Kidney epithelial cell (primary cell): ENCODE measurements around the gene ZBTB38. TPM values are rescaled to one million over a fixed set of nuclear protein-coding genes. Genes with fewer than 3 reads are reported as not detected.

ENCODE experiments used
- DNase-seq: peaks from one replicate; pipeline ENCODE4 v3.0.0-alpha.2; 2010; ENCODE audit warnings: low read depth
- H3K27me3 ChIP-seq: 2 replicates; pipeline ENCODE4 v1.6.0; 2011; ENCODE audit warnings: low read length; ENCODE audit not compliant: control insufficient read depth, insufficient read depth
- H3K36me3 ChIP-seq: 2 replicates; pipeline ENCODE4 v1.5.1; 2011; ENCODE audit warnings: low read length; ENCODE audit not compliant: control insufficient read depth, insufficient read depth
- H3K4me3 ChIP-seq: 2 replicates; pipeline ENCODE4 v1.5.1; 2011; ENCODE audit warnings: low read depth, mild to moderate bottlenecking, control low read depth, low read length
- CTCF ChIP-seq: IDR thresholded peaks from 2 replicates; pipeline ENCODE4 v1.5.1; 2011; ENCODE audit warnings: mild to moderate bottlenecking, moderate library complexity, low read length, control low read depth, inconsistent platforms; ENCODE audit not compliant: insufficient read depth, poor library complexity, severe bottlenecking
- total RNA-seq: library from RNA; depleted of rRNA; stranded (reverse); fragments of >200 nt; gene quantifications from 2 replicates; pipeline ENCODE4 v1.2.3, GENCODE V29; 2015

The ZBTB38 gene
- total RNA-seq, 1 donor from 2014 or later: 87.0 TPM

GRCh38 chr3:141331377-141332318 lies 36.7 kb upstream of the ZBTB38 start:
- Histone ChIP-seq H3K36me3 (no peaks in the 10 kb centered on the region), H3K4me3 (no peak overlapping the region), H3K27me3 (no peaks in the 10 kb centered on the region)
- peak; percentile 99 for DNase-seq
- TF ChIP-seq CTCF: no peak

GRCh38 chr3:141332416-141332815 lies 35.9 kb upstream of the ZBTB38 start:
- no peak for TF ChIP-seq CTCF

GRCh38 chr3:141333836-141334626 lies 34.3 kb upstream of the ZBTB38 start:
- Histone ChIP-seq H3K27me3 (no peaks in the 10 kb centered on the region), H3K4me3 (no peak overlapping the region), H3K36me3 (no peaks in the 10 kb centered on the region)
- no peak for DNase-seq
- no peak for TF ChIP-seq CTCF

More at GRCh38 chr3:141332416-141332815, 35.9 kb upstream of the ZBTB38 start:
- no peaks in the 10 kb centered on the region for H3K27me3 ChIP-seq
- H3K36me3 ChIP-seq: no peaks in the 10 kb centered on the region
- H3K4me3 ChIP-seq: no peak overlapping the region
- no peak for DNase-seq

- H3K36me3 ChIP-seq: no peaks in the 10 kb centered on the region
- DNase-seq: no peak
- TF ChIP-seq CTCF: no peak
- H3K4me3 ChIP-seq: no peak overlapping the region
- H3K27me3 ChIP-seq: no peaks in the 10 kb centered on the region
Observed at GRCh38 chr3:141334627-141335250, 33.6 kb upstream of the ZBTB38 start.

- TF ChIP-seq CTCF: no peak
- no peak for DNase-seq
- Histone ChIP-seq H3K27me3 (no peaks in the 10 kb centered on the region), H3K36me3 (no peaks in the 10 kb centered on the region), H3K4me3 (no peak overlapping the region)
Observed at GRCh38 chr3:141335531-141336061, 32.7 kb upstream of the ZBTB38 start.
